GM19328 (cell line): ENCODE results near the gene APBB3.

ENCODE experiments used
- ATAC-seq: cut with Tn5 transposase; IDR thresholded peaks from one replicate; pipeline ENCODE4 v1.9.1; 2021; ENCODE audit warnings: mild to moderate bottlenecking, moderate library complexity; ENCODE audit not compliant: unreplicated experiment

APBB3 gene

DNA sequence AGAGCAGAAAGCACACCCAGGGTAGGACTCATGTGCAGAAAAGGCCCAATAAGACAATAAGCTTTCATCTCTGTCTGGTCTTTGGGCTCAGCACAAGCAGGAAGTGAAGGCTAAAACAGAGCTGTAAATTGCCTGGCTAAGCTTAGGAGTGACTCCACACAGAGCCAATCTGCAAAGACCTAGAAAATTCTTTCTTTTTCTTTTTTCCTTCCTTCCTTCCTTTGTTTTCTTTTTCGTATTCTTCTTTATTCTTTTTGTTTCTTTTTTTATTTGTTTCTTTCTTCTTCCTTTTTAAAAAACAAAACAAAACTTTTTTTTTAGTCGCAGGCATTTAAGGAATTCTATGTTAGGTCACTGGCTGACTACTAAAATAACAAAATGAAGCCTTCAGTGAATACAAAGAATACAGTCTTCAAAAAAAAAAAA lies 12.4 kb upstream of the APBB3 start:
- no peak for ATAC-seq

DNA sequence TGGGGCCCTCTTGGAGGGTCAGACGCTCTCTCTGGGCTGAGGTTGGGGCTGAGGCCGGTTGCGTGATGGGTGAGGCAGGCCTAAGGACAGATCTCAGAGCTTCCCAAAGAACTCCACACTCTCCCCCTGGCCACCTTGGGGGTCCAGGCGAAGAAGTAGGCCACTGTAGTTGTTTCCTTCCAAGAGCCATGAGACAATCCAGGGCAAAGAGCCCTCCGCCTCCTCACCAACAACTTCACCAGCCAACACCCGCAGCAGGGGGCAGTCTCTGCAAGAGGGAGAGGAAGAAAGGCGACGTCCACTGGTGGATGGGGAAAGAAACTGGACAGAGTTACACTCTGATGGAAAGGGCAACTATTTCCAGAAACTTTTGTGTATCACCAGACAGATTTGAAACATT lies 10.9 kb upstream of the APBB3 start:
- no peak for ATAC-seq

DNA sequence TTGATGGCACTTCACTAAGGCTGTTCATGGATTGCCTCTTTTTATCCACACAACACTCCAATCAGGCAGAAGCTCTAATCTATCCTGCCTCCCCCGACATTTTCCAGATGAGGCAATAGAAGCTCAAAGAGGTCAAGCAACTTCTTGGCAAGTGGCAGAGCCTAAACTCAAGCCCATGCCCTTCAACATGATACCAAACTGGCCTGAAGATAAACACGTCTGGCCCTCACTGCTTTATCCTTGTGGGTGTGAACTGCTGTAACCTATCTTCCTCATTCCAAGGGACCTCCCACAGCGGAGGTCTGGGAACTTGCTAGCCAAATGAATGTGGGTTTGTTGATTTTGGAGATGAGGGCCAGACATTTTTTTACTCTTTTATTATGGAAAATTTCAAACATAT lies 9.8 kb upstream of the APBB3 start:
- no peak for ATAC-seq

DNA sequence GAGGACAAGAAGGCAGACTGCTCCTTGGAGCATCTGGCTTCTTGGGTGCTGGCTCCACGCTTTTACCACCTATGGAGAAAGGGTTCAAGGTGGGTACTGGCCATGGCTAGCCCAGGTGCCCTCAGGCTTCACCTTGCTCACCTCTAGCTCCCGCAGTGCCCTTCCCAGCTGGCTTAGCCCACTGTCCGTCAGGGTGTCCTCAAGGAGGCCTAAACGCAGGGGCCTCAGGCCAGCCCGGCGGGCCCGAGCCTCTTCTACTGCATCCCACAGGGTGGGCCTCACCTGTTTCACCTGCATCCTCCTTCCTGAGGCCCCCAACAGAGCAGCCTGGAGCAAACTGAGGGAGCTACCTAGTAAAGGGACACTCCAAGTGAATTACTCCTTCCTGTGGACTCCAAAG lies 9.3 kb upstream of the APBB3 start:
- ATAC-seq: no peak

DNA sequence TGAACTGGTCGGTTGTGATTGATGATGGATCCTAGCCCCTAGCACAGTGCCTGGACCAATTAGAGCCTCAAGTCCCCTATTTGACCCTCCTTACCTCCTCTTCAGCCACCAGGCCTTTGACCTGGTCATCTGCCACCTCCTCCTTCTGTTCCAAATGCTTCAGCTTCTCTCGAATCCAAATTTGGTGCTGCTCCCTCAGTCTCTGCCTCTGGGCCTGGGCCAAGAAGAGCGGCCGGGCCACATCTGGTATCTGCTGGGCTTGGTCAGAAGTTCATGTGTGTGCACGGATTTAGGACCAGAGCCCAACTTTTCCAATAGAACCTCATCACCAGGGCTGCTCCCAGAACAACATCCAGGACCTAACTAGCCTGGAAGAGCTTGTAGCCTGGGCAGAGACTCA lies 6.7 kb upstream of the APBB3 start:
- no peak for ATAC-seq

DNA sequence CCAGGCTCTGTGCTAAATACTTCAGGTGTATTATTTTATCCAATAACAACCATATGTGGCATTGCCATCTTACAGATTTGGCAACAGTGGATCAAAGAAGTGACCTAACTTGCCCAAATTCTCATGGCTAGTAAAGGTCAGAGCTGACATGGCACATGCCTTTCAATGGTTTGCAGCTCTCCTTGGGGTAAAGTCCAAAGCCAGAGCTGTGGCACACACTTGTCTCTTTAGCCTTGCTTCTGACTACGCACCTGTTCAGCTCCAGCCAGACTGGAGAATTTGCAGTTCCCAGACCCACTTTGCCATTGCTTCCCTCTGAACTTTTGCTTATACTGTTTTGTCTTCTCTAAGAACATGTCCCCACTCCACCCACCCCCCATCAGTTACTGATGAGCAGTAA lies 6.1 kb upstream of the APBB3 start:
- ATAC-seq: no peak

DNA sequence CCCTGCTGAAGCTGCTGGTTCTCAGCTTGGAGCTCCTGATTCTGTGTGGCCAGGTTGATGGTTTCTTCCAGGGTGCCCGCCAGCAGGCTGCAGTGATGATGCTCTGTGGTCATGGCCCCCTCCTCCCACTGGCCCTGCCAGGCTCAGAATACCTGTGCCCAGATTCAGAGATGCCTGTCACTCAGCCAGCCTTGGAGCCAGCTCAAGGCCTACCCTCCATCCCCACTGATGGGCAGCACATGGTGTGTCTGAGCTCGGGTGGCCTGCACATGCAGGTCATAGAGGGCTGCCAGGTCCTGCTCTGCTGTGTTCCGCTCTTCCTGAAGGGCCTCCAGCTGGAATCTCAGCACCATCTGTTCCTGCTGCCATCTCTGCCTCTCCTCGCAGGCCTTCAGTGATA lies 5.7 kb upstream of the APBB3 start:
- ATAC-seq: no peak

DNA sequence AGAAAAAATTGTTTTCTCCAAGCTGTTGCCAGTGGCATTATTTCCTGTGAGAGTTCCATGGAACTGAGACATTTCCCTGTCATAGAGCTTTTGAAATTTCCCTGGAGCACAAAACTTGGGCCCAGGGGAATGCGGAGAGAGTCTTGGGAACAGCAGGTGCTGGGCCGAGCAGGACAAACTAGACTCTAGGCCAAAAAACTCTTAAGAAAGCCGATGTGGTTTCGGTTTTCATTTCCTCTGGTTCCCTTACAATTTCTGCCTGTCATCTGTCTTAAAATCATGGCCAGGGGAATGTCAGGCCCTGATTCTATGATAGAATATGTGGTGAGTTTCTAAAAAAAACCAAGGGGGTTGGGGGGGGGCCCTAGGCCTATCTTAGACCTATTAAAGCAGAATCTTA lies 4.8 kb upstream of the APBB3 start:
- ATAC-seq: no peak

DNA sequence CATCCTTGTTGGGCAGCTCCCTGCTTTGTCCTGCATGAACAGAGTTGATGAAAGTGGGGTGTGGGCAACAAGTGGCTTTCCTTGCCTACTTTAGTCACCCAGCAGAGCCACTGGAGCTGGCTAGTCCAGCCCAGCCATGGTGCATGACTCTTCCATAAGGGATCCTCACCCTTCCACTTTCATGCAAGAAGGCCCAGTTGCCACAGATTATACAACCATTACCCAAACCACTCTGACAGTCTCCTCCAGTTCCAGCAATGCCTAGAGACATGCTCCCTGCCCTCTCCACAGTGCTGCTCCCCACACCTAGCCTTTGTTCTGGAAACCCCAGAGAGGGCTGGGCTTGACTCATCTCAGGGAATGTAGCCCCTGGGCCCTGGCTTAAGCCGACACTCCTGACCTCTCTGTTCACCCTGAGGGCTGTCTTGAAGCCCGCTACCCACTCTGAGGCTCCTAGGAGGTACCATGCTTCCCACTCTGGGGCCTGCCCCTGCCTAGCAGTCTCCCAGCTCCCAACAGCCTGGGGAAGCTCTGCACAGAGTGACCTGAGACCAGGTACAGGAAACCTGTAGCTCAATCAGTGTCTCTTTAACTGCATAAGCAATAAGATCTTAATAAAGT lies 4.2 kb upstream of the APBB3 start:
- ATAC-seq: no peak

DNA sequence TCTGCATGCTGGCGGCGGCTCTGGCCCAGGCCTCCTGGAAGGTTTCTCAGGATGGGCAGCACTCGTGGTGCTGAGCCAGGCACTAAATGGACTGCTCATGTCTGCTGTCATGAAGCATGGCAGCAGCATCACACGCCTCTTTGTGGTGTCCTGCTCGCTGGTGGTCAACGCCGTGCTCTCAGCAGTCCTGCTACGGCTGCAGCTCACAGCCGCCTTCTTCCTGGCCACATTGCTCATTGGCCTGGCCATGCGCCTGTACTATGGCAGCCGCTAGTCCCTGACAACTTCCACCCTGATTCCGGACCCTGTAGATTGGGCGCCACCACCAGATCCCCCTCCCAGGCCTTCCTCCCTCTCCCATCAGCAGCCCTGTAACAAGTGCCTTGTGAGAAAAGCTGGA lies 3.5 kb upstream of the APBB3 start:
- no peak for ATAC-seq

DNA sequence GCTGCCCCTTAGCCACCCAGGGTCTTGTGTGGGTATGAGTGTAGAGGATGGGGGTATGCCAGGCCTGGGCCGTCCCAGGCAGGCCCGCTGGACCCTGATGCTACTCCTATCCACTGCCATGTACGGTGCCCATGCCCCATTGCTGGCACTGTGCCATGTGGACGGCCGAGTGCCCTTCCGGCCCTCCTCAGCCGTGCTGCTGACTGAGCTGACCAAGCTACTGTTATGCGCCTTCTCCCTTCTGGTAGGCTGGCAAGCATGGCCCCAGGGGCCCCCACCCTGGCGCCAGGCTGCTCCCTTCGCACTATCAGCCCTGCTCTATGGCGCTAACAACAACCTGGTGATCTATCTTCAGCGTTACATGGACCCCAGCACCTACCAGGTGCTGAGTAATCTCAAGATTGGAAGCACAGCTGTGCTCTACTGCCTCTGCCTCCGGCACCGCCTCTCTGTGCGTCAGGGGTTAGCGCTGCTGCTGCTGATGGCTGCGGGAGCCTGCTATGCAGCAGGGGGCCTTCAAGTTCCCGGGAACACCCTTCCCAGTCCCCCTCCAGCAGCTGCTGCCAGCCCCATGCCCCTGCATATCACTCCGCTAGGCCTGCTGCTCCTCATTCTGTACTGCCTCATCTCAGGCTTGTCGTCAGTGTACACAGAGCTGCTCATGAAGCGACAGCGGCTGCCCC lies 2.9 kb upstream of the APBB3 start:
- ATAC-seq: no peak

DNA sequence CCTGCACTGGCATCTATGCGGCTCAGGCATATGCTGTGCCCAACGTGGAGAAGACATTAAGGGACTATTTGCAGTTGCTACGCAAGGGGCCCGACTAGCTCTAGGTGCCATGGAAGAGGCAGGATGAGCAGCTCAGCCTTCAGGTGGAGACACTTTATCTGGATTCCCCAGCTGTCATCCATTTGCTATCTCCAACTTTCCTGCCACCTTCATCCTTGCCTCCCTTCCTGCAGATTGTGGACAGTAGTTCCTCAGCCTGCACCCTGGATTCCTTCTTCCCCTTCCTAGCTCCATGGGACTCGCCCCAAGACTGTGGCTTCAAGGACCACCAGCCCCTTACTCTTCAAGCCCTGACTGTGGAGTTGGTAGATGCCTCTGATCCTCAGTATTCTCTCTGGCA lies 2.3 kb upstream of the APBB3 start:
- ATAC-seq: no peak

DNA sequence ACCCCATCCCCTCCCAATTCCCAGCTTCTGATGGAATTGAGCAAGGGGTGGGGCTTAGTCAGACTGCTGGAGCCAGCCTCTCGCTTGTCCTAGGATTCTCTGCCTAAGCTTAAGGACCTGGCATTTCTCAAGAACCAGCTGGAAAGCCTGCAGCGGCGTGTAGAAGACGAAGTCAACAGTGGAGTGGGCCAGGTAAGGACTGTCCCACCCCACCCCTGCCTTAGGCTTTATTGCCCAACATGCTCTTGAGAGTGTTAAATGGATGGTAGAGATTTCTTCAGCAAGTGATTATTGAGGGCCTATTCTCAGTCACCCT lies 1.3 kb upstream of the APBB3 start:
- no peak for ATAC-seq

DNA sequence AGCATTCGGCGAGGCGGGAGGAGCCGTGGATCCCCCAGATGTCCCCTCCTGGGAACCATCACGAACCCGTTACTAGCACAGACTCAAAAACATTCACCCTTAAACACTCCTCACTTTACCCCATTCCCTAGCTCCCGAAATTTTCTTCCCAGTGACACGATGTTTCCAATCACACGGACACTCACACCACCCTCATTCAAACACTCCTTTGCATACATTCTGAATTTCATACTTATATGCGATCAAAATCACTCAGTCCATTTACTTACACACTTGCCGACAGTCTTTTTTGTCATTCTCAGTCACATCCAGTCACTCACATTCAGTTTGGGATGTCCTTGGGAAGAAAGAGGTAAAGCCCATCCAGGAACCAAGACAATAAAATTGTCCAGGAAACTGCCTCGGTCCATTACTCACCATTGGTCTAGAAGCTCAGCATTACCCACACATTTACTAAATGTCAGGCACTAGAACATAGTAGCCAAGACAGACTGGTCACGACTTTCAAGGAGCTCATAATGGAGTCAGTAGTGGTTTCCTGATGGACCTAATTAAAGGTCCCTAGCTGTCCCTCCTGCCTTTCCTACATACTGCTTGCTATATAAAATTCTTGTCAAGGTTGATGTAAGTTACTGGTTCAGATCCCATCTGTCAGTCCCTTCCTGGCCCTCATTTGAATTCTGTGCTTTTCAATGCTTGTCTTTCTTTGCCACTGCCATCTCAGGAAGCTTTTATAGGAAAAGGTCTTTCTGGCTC lies 804 bp upstream of the APBB3 start:
- ATAC-seq: no peak

DNA sequence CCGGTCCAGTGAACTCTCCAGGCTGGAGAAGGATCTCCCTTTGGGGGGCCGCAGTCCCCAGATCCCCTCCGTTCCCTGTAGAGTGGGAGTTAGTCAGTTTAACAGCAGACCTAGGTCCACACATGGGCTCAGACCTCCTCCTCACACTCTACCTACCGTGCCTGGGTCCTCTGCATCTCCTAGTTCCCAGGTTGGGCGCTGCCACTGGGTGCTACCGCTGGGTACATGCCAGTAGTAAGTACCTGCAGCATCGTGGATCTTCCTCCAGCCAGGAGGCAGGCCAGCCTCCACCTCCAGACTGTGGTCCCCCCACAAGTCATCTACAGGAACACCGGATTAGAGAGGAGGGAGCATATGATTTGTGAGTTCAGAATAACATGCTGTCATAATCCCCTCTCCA lies 802 bp downstream of the APBB3 start:
- ATAC-seq: no peak

DNA sequence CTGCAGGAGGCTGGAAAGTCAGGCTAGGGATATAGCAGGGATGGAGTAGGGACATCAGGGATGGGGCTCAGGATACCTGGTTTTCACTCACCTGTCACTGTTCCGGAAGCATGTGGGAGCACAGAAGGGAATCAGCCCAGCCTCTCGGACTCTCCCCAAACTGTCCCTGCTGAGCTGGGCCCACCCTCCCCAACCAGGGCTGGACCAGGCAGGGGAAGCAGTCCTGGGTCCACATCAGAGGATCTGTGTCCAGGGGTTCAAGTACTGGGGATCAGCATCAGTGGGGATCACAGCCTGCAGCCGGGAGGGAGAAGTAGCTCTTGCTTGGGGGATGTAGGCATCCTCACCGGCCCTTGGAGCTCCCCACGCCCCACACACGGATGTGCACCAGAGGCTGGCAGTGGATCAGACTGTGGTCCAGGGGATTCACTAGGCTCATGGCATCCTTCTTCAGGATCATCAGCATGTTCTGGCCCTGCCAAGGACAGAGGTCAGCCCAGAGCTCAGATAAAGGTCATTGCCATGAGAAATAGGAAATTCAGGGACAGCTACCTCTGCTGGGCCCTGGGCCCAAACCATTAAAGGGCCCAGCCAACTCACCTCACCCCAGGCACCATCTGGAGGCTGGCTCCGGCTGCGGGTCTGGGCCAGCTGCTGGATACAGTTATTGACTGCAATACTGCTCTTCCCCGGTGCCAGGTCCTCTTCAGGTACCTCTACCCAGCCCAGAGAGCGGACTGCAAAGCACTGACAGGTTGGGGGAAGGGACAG lies 2.5 kb downstream of the APBB3 start:
- no peak for ATAC-seq

DNA sequence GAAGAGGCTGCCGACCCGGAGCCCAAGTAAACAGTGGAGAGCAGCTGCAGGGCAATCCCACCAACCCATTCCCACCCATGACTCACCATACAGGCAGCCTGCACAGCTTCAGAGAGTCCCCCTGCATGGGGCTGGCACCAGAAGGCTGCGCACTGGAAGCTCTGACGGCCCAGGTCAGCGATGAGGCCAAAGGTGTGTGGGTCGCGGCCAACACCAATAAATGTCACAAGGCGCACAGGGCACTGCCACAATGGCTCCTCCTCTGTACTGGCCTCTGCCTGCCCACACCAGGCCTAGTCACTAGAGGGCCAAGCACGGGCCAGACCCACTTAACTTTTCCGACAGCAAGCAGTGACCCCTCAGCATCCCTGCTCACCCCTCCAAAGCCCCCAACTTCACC lies 4.2 kb downstream of the APBB3 start:
- no peak for ATAC-seq

DNA sequence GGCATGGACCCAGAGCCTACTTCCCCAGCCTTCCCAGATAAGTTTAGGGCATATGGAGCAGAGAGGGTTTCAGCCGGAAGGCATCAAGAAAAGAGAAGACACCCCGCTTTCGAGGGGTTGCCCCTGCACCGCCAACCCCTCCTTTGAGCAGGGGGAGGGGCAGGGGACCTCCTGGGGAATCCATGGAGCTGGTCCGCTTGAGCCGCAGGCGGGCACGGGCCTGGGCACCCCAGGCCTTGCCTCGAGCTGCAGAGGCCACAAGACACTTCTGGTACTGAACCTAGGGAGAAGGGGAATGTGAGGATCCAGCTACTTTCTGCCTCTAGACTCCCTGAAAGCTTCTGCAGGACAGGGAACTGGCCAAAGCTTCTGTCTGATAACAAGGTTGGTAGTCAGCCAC lies 5.9 kb downstream of the APBB3 start:
- ATAC-seq: no peak

DNA sequence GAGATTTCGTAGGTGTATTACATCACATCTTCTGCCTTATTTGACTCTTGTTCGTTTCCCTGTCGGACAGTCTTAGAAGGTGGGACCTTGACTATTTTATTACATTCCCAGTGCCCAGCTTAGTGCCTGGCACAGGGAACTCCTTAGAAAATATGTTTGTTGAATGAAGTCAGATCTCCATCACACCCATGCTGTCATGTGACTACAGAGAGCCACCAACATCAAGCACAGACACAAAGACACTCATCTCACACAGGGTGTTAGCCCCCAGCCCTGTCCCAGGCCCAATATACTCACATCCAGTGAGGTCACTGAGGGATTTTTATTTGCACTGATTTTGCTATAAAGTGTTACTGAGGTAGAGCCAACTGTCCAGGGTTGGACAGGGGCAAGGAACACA lies 6.4 kb downstream of the APBB3 start:
- no peak for ATAC-seq

DNA sequence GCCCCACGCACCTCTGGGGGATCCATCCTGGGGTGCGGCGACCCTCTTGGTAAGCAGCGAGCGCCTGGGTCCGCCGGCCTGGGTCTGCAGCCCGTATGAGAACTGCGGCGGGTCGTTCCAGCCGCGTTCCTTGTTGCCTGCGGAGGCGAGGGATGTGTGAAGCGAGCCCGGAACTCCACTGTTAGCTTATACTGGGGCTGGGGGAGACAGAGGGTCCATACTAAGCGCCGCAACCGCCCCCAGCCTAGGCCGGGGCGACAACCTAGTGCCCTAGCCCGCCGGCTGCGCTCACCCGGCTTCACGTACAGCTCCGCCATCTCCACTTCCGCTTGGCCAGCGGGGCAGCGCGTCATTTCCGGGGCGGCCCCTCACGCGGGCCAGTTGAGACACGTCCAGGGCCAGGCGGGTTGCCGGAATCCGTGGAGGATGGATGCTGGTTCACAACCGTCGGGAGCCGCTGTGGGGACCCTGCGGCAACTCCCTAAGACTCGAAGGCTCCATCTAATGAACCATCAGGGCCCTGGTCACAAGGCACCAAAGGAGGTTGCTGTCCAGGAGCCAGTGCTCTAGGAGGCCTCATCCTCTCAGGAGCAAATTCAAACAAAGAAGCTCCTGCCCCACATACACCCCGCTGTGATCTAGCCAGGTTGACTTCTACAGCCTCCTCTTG lies 7.1 kb downstream of the APBB3 start, which contains the start of gene SRA1:
TSS of gene SRA1 (minus strand) at position 338 of the 670 bp plus-strand sequence. CDS start at position 317, 21 bp downstream.
- ATAC-seq: peak; percentile 93

DNA sequence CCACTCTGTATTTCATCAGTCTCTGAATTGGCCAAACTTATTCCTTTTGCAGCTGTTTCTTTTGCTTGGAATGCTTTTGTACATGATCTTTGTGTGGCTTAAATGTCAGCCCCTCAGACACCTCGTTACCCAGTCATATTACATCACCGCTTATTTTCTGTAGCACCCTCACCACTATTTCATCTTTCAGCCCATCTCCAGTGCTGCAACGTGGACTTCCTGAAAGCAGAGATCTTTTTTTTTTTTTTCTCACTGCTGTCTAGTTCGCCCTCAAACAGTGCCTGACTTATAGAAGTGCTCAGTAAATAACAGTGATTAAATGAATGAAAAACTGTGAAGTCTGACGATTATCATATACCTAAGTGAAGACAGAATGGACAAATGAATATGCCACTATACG lies 8.0 kb downstream of the APBB3 start:
- no peak for ATAC-seq
